SK-N-SH (cell line): ENCODE measurements around the gene DND1.

ENCODE experiments used
- CTCF ChIP-seq: fragments of 200-600 bp; sonication (generic); IDR thresholded peaks from 2 replicates; pipeline ENCODE4 v1.6.1; 2017; ENCODE audit warnings: antibody characterized with exemption, mild to moderate bottlenecking, moderate library complexity
- EP300 ChIP-seq, 2 experiments: IDR thresholded peaks; 2 replicates each; pipeline versions ENCODE4 v1.4.0 to v1.6.1; 2012; ENCODE audit warnings: borderline replicate concordance in 1 of 2, low read depth in 1 of 2, low read length in 1 of 2
- EZH2phosphoT487 ChIP-seq: fragments of 200-600 bp; sonication (generic); IDR thresholded peaks from 2 replicates; pipeline ENCODE4 v1.6.1; 2017; ENCODE audit warnings: low read depth, mixed run types, mild to moderate bottlenecking, antibody characterized with exemption, moderate library complexity, borderline replicate concordance
- GABPA ChIP-seq: IDR thresholded peaks from 2 replicates; pipeline ENCODE4 v1.4.0; 2012; ENCODE audit warnings: low read depth, mild to moderate bottlenecking
- NFIC ChIP-seq: IDR thresholded peaks from 2 replicates; pipeline ENCODE4 v1.4.0; 2012; ENCODE audit warnings: borderline replicate concordance
- POLR2AphosphoS5 ChIP-seq: IDR thresholded peaks from 2 replicates; pipeline ENCODE4 v1.6.1; 2012; ENCODE audit warnings: low read depth, low read length

- TF ChIP-seq NFIC (no peak), GABPA (no peak), EZH2phosphoT487 (no peak), CTCF (no peak), POLR2AphosphoS5 (no peak), EP300 (IDR thresholded peaks at IDR 0.05; ENCODE audit: borderline replicate concordance in 1 of 2, low read depth in 1 of 2, low read length in 1 of 2) (no peak)
These were observed 4.6 kb upstream of the DND1 start for GRCh38 chr5:140677947-140678346.
